Stomach smooth muscle (tissue), 2 donors: ENCODE data around the gene GGT5.

Experiments used
- H3K27ac ChIP-seq: one replicate; pipeline ENCODE4 v1.7.0; 2013; ENCODE audit warnings: mild to moderate bottlenecking, low read length, inconsistent platforms
- H3K27me3 ChIP-seq, 2 donors: one replicate each; pipeline ENCODE4 v1.7.0; 2013; ENCODE audit warnings: low read length in 2 of 2; ENCODE audit not compliant: insufficient read depth in 2 of 2, control insufficient read depth in 1 of 2
- H3K36me3 ChIP-seq, 2 donors: one replicate each; pipeline ENCODE4 v1.7.0; 2013; ENCODE audit warnings: low read length in 2 of 2; ENCODE audit not compliant: control insufficient read depth in 2 of 2, insufficient read depth in 2 of 2
- H3K4me1 ChIP-seq: one replicate; pipeline ENCODE4 v1.7.0; 2013; ENCODE audit warnings: low read length; ENCODE audit not compliant: control insufficient read depth, insufficient read depth
- H3K4me3 ChIP-seq, 2 donors: one replicate each; pipeline ENCODE4 v1.7.0; 2013; ENCODE audit warnings: low read length in 2 of 2
- H3K9ac ChIP-seq, 2 donors: one replicate each; pipeline ENCODE4 v1.7.0; 2013; ENCODE audit warnings: low read length in 2 of 2, mild to moderate bottlenecking in 1 of 2
- H3K9me3 ChIP-seq, 2 donors: one replicate each; pipeline ENCODE4 v1.7.0; 2013; ENCODE audit warnings: low read length in 2 of 2; ENCODE audit not compliant: control insufficient read depth in 2 of 2
- donor health status: healthy.
- donor health status: Pancreatic carcinoma.

GGT5 gene

GRCh38 chr22:24181088-24181995, 63.5 kb downstream of the GGT5 start, which contains the start of gene SUSD2:
SUSD2 (plus strand) TSS chr22:24181487; CDS start chr22:24181520, 33 bp downstream.
- Histone ChIP-seq H3K9me3 (no peaks in the 10 kb centered on the region), H3K4me3 (peak within 1 kb of the TSS in 1 of 2 donors; percentile 64), H3K36me3 (peaks cover 3 to 6% of the 10 kb centered on the region in 2 donors), H3K4me1 (peaks cover 39% of the 10 kb centered on the region), H3K9ac (peak within 1 kb of the TSS in 1 of 2 donors; percentile 73), H3K27ac (peak within 1 kb of the TSS; percentile 24), H3K27me3 (no peaks in the 10 kb centered on the region)

- no peaks in the 10 kb centered on the region for H3K27me3 ChIP-seq
- peaks cover 47% of the 10 kb centered on the region for H3K4me1 ChIP-seq
- H3K9ac ChIP-seq = no peak overlapping the region
- no peak overlapping the region for H3K4me3 ChIP-seq
- peaks cover 3 to 6% of the 10 kb centered on the region in 2 donors for H3K36me3 ChIP-seq
- H3K9me3 ChIP-seq = no peaks in the 10 kb centered on the region
- H3K27ac ChIP-seq = peak overlapping the region; percentile 24
Observed at GRCh38 chr22:24180316-24181087, 64.4 kb downstream of the GGT5 start.

GRCh38 chr22:24179478-24180210, 65.2 kb downstream of the GGT5 start:
- H3K4me1 ChIP-seq = peaks cover 56% of the 10 kb centered on the region

GRCh38 chr22:24178502-24179440, 66.1 kb downstream of the GGT5 start:
- H3K36me3 ChIP-seq = peaks cover 6 to 8% of the 10 kb centered on the region in 2 donors
- H3K9ac ChIP-seq = no peak overlapping the region
- H3K27me3 ChIP-seq = no peaks in the 10 kb centered on the region
- H3K4me3 ChIP-seq = no peak overlapping the region
- H3K27ac ChIP-seq = peak overlapping the region; percentile 87
- H3K4me1 ChIP-seq = peaks cover 61% of the 10 kb centered on the region
- H3K9me3 ChIP-seq = no peaks in the 10 kb centered on the region

More at GRCh38 chr22:24179478-24180210, 65.2 kb downstream of the GGT5 start:
- no peak overlapping the region for H3K27ac ChIP-seq
- H3K27me3 ChIP-seq = no peaks in the 10 kb centered on the region
- peaks cover 3 to 6% of the 10 kb centered on the region in 2 donors for H3K36me3 ChIP-seq
- H3K4me3 ChIP-seq = no peak overlapping the region
- H3K9ac ChIP-seq = peak overlapping the region in 1 of 2 donors; percentile 5
- no peaks in the 10 kb centered on the region for H3K9me3 ChIP-seq

- Histone ChIP-seq H3K27ac (peak overlapping the region; percentile 87), H3K9ac (no peak overlapping the region), H3K27me3 (no peaks in the 10 kb centered on the region), H3K36me3 (peaks cover 9 to 12% of the 10 kb centered on the region in 2 donors), H3K9me3 (no peaks in the 10 kb centered on the region), H3K4me3 (no peak overlapping the region), H3K4me1 (peaks cover 61% of the 10 kb centered on the region)
Observed at GRCh38 chr22:24178021-24178431, 66.9 kb downstream of the GGT5 start.

GRCh38 chr22:24177456-24177855, 67.4 kb downstream of the GGT5 start:
- H3K4me1 ChIP-seq = peaks cover 58% of the 10 kb centered on the region
- H3K9ac ChIP-seq = peak overlapping the region; percentile 36 to 48
- H3K9me3 ChIP-seq = no peaks in the 10 kb centered on the region
- peaks cover 15 to 17% of the 10 kb centered on the region in 2 donors for H3K36me3 ChIP-seq
- no peak overlapping the region for H3K4me3 ChIP-seq
- H3K27me3 ChIP-seq = no peaks in the 10 kb centered on the region
- peak overlapping the region; percentile 87 for H3K27ac ChIP-seq

- Histone ChIP-seq H3K27ac (peak overlapping the region; percentile 87), H3K4me3 (no peak overlapping the region), H3K27me3 (no peaks in the 10 kb centered on the region), H3K9ac (peak overlapping the region; percentile 36 to 48), H3K9me3 (no peaks in the 10 kb centered on the region), H3K36me3 (peaks cover 19 to 21% of the 10 kb centered on the region in 2 donors), H3K4me1 (peaks cover 54% of the 10 kb centered on the region)
Observed at GRCh38 chr22:24177045-24177444, 67.8 kb downstream of the GGT5 start.

GRCh38 chr22:24176630-24177029, 68.3 kb downstream of the GGT5 start:
- Histone ChIP-seq H3K36me3 (peaks cover 23 to 26% of the 10 kb centered on the region in 2 donors), H3K27ac (peak overlapping the region; percentile 87), H3K27me3 (no peaks in the 10 kb centered on the region)

GRCh38 chr22:24176040-24176439, 68.8 kb downstream of the GGT5 start:
- no peaks in the 10 kb centered on the region for H3K9me3 ChIP-seq
- H3K4me3 ChIP-seq = no peak overlapping the region
- H3K4me1 ChIP-seq = peaks cover 45% of the 10 kb centered on the region
- peaks cover 27 to 29% of the 10 kb centered on the region in 2 donors for H3K36me3 ChIP-seq
- H3K27me3 ChIP-seq = no peaks in the 10 kb centered on the region
- H3K9ac ChIP-seq = peak overlapping the region; percentile 36 to 42
- peak overlapping the region; percentile 87 for H3K27ac ChIP-seq

More at GRCh38 chr22:24176630-24177029, 68.3 kb downstream of the GGT5 start:
- Histone ChIP-seq H3K4me1 (peaks cover 50% of the 10 kb centered on the region), H3K4me3 (no peak overlapping the region), H3K9me3 (no peaks in the 10 kb centered on the region), H3K9ac (peak overlapping the region in 1 of 2 donors; percentile 36)
